ENCODE data around the gene TMTC4. TPM values are rescaled to one million over a fixed set of nuclear protein-coding genes. Genes with fewer than 3 reads are reported as not detected.

The TMTC4 gene
- total and polyA plus RNA-seq, 2 of the 4 experiments (the other 2 are of a cell fraction), result 8.4 to 14.3 TPM

GRCh38 chr13:100633461-100633860 is 41.1 kb downstream of the TMTC4 start:
- TF ChIP-seq FOS (IDR thresholded peaks at IDR 0.05; ENCODE audit: low read depth, low read length) (peak; percentile 52; the same call in 1 of the 2 replicates), MAFK (IDR thresholded peaks at IDR 0.05; ENCODE audit: low read depth, low read length) (peak; percentile 67), CEBPB (IDR thresholded peaks at IDR 0.05; ENCODE audit: low read depth, low read length) (peak; percentile 81), CTCF (conservative IDR thresholded peaks at IDR 0.05; ENCODE audit: low read depth, low read length) (no peak), RCOR1 (IDR thresholded peaks at IDR 0.05; ENCODE audit: insufficient replicate concordance, low read length) (peak; percentile 35)
- peaks cover 8% of the 10 kb centered on the region for H3K4me1 ChIP-seq (ENCODE audit: control insufficient read depth, insufficient read depth, low read length)
- peak overlapping the region; percentile 73 for H2BK5ac ChIP-seq (ENCODE audit: low read depth, low read length, poor library complexity, severe bottlenecking)
- DNase-seq (peak; percentile 96), ATAC-seq (ENCODE audit: low read depth) (peak; percentile 91)
- H2BK120ac ChIP-seq (ENCODE audit: low read depth, low read length), result peak overlapping the region; percentile 24; the same call in 1 of the 2 replicates
- H3K18ac ChIP-seq (ENCODE audit: low read depth, low read length), result peak overlapping the region; percentile 34; the same call in 1 of the 2 replicates
- H2BK15ac ChIP-seq (ENCODE audit: low read depth, low read length), result peak overlapping the region; percentile 42; the same call in 1 of the 3 replicates
- peaks cover 19% of the 10 kb centered on the region for H3K36me3 ChIP-seq (ENCODE audit: control insufficient read depth, insufficient read depth, low read length)
- peak overlapping the region; percentile 31; the same call in 1 of the 2 replicates for H2BK20ac ChIP-seq (ENCODE audit: low read depth, low read length)
- no peak overlapping the region for H2AFZ ChIP-seq (replicated peaks; ENCODE audit: low read length, poor library complexity)
- peak overlapping the region; percentile 27 for H3K14ac ChIP-seq (replicated peaks; ENCODE audit: low read depth, low read length)
- H3K9me1 ChIP-seq (ENCODE audit: insufficient read depth, low read length), result peaks cover 10% of the 10 kb centered on the region; the same call in 1 of the 2 replicates
- H3K9ac ChIP-seq (ENCODE audit: low read depth, low read length), result no peak overlapping the region
- H3K23ac ChIP-seq (ENCODE audit: low read depth, low read length), result no peak overlapping the region
- no peaks in the 10 kb centered on the region for H4K20me1 ChIP-seq (ENCODE audit: insufficient read depth, low read length)
- ChIA-PET POLR2A (ENCODE audit: unreplicated experiment) (interaction anchor here (0.6 kb wide), 1 partner anchor 50 kb away, joined by 7 read pairs; no protein-coding TSS in a partner anchor), CTCF (no interaction called here)
- H4K91ac ChIP-seq (ENCODE audit: insufficient read depth, low read depth, low read length), result no peak overlapping the region
- no peak overlapping the region for H2AK5ac ChIP-seq (ENCODE audit: low read depth, low read length)
- 80% methylated on average over 1 of the region's 2 CpGs; no CpG with 5 or more reads in 1 of the 2 experiments for WGBS, 2 experiments (ENCODE audit: extremely low coverage in 2 of 2, insufficient read length in 1 of 2)
- H3K9me3 ChIP-seq (ENCODE audit: control insufficient read depth, insufficient read depth, low read length), result no peaks in the 10 kb centered on the region
- peak overlapping the region in 1 of 2 experiments; percentile 64; a peak in 1 of 4 replicates for H4K8ac ChIP-seq (ENCODE audit: low read depth in 2 of 2, low read length in 2 of 2)
- H3K4me2 ChIP-seq (ENCODE audit: low read depth, low read length), result no peak overlapping the region; the same call in 1 of the 2 replicates
- no peaks in the 10 kb centered on the region for H3K27me3 ChIP-seq (ENCODE audit: control insufficient read depth, insufficient read depth, low read length)
- BruUV-seq (replicated peaks), result no TSS peak
- no peak overlapping the region for H3K4ac ChIP-seq (ENCODE audit: low read depth, low read length)
- H3K27ac ChIP-seq (ENCODE audit: insufficient read depth, low read length), result peak overlapping the region; percentile 45
- intact Hi-C loops (cut with micrococcal nuclease), result no loop called here
- H3K4me3 ChIP-seq (ENCODE audit: insufficient read depth, low read depth, low read length), result no peak overlapping the region
- H3K79me1 ChIP-seq (ENCODE audit: low read depth in 1 of 2, low read length in 2 of 2), result no peaks in the 10 kb centered on the region
- H2AK9ac ChIP-seq (replicated peaks; ENCODE audit: low read depth, low read length, poor library complexity), result no peak overlapping the region
- in situ Hi-C loops (cut with MboI; ENCODE audit: low sequenced_read_pairs), result no loop called here
- peak overlapping the region; percentile 9; the same call in 1 of the 2 replicates for H4K5ac ChIP-seq (ENCODE audit: low read depth, low read length)
- H3K56ac ChIP-seq (ENCODE audit: extremely low read depth, insufficient read depth, low read length), result no peak overlapping the region
- dilution Hi-C loops (cut with HindIII; ENCODE audit: low sequenced_read_pairs, unreplicated experiment), result no loop called here

All from IMR-90 (cell line).